ENCODE results near the gene KRTAP10-3.

KRTAP10-3 gene

GRCh38 chr21:44517175-44517899 lies 41.3 kb downstream of the KRTAP10-3 start:
- Mint-ChIP-seq H3K36me3 (no peaks in the 10 kb centered on the region), H3K4me1 (no peaks in the 10 kb centered on the region), H3K27me3 (peaks cover 10% of the 10 kb centered on the region), H3K4me3 (no peak overlapping the region), H3K27ac (no peak overlapping the region), H3K9me3 (no peaks in the 10 kb centered on the region)
- CTCF ChIA-PET, result no interaction called here
- no peak for DNase-seq

GRCh38 chr21:44516828-44517174 lies 41.8 kb downstream of the KRTAP10-3 start:
- no peaks in the 10 kb centered on the region for H3K36me3 Mint-ChIP-seq

GRCh38 chr21:44516342-44516741 lies 42.3 kb downstream of the KRTAP10-3 start:
- CTCF ChIA-PET, result interaction anchor here (1.1 to 7.4 kb wide), 2 partner anchors 227 to 278 kb away, joined by 3 to 65 read pairs; no protein-coding TSS in a partner anchor
- Mint-ChIP-seq H3K4me1 (no peaks in the 10 kb centered on the region), H3K27ac (no peak overlapping the region), H3K36me3 (no peaks in the 10 kb centered on the region), H3K27me3 (peaks cover 15% of the 10 kb centered on the region), H3K9me3 (no peaks in the 10 kb centered on the region), H3K4me3 (no peak overlapping the region)
- no peak for DNase-seq

More at GRCh38 chr21:44516828-44517174, 41.8 kb downstream of the KRTAP10-3 start:
- Mint-ChIP-seq H3K4me3 (no peak overlapping the region), H3K9me3 (no peaks in the 10 kb centered on the region), H3K27me3 (peaks cover 12% of the 10 kb centered on the region), H3K4me1 (no peaks in the 10 kb centered on the region), H3K27ac (no peak overlapping the region)
- no peak for DNase-seq
- CTCF ChIA-PET, result interaction anchor here (7.4 kb wide), 1 partner anchor 278 kb away, joined by 65 read pairs; no protein-coding TSS in a partner anchor

DNA sequence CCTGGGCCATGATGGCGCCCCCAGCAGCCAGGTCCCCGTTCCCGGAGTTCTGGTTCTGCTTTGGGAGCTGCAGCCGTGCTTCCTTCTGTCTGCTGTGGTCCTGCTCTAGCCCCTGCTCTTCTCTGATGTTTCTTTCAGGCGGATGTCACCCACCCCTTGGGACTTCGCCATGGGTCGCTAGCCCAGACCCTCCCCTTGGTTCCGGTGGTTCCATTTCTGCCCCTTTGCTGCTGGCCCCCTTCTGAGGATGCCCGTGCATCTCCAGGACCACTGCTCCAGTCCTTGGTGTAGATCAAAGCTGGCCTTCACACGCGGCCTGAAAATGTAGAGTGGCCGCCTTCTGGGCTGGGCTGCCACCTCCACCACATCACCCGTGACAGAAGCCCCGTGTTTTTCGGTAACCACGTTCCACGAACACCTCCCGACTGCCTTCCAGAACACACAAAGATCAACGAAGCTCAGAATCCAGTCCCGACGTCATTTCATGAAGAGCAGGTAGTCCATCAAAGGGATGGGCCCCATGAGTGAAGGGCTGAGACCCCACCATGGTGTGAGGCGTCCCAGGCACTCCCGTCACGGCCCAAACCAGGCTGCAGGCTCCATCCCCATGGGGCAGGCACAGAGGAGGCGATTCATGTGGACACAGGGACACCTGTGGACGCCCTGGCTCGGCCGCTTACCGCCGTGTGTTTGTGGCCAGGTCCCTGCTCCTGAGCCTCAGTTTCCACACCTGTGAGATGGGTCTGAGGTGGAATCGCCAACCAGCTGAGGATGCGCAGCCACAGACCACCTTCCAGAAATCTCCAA lies 43.0 kb downstream of the KRTAP10-3 start:
- no peak for DNase-seq
- Mint-ChIP-seq H3K27ac (no peak overlapping the region), H3K9me3 (no peaks in the 10 kb centered on the region), H3K27me3 (peaks cover 15% of the 10 kb centered on the region), H3K4me3 (no peak overlapping the region), H3K4me1 (no peaks in the 10 kb centered on the region), H3K36me3 (no peaks in the 10 kb centered on the region)
- CTCF ChIA-PET, result interaction anchor here (1.1 to 7.4 kb wide), 2 partner anchors 228 to 279 kb away, joined by 3 to 65 read pairs; no protein-coding TSS in a partner anchor

- no peaks in the 10 kb centered on the region for H3K9me3 Mint-ChIP-seq
- no peaks in the 10 kb centered on the region for H3K36me3 Mint-ChIP-seq
- no peak for DNase-seq
- H3K27ac Mint-ChIP-seq, result no peak overlapping the region
- H3K27me3 Mint-ChIP-seq, result peaks cover 16% of the 10 kb centered on the region
- CTCF ChIA-PET, result interaction anchor here (7.4 kb wide), 1 partner anchor 280 kb away, joined by 65 read pairs; no protein-coding TSS in a partner anchor
- H3K4me1 Mint-ChIP-seq, result peaks cover 1% of the 10 kb centered on the region
- H3K4me3 Mint-ChIP-seq, result no peak overlapping the region
Measured at GRCh38 chr21:44514746-44515358, 43.7 kb downstream of the KRTAP10-3 start.

GRCh38 chr21:44514218-44514520 lies 44.4 kb downstream of the KRTAP10-3 start:
- H3K36me3 Mint-ChIP-seq, result no peaks in the 10 kb centered on the region
- no peak overlapping the region for H3K27ac Mint-ChIP-seq
- peaks cover 2% of the 10 kb centered on the region for H3K4me1 Mint-ChIP-seq
- CTCF ChIA-PET, result interaction anchor here (4.9 to 7.4 kb wide), 2 partner anchors 228 to 280 kb away, joined by 50 to 65 read pairs; no protein-coding TSS in a partner anchor
- peaks cover 18% of the 10 kb centered on the region for H3K27me3 Mint-ChIP-seq
- DNase-seq, result no peak
- H3K4me3 Mint-ChIP-seq, result no peak overlapping the region
- H3K9me3 Mint-ChIP-seq, result no peaks in the 10 kb centered on the region

DNA sequence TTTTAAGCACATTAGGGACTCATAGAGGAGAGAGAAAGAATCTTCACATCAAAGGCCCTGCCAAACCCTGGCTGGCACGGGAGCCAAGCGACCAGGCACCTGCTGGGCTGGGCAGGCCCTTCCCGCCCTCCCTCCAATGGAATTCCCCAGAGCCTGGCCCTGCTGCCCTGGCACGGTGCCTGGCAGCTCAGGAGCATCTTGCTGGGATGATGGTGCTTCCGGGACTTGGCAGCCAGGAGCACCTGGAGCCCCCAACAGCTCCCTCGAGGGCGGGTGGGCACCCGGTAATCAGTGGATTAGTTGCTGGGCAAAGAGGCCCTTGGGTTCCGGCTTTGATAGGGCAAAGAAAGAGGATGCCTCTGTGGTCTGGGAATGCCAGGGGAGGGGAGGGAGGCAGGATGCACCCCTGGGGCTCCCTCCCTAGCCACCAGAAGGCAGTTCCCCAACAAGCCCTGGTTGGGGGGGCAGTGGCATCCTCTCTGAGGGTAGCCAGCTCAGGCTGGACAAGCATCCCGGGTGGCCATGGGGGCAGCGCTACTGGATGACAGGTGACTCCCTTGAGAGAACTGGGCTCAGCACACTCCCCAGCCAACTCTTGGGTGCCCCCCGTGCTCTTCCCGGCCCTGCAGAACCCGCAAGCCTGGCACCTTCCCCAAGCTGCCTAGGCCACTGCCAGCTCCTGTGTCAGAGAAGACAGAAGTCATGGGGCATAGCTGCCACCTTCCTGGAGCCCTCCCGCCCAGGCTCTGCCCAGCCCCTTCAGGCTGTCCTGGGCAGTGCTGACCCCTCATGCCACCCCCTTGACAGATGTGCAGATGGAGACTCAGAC lies 45.0 kb downstream of the KRTAP10-3 start:
- CTCF ChIA-PET, result interaction anchor here (4.9 to 7.4 kb wide), 2 partner anchors 228 to 281 kb away, joined by 50 to 65 read pairs; no protein-coding TSS in a partner anchor
- Mint-ChIP-seq H3K27ac (no peak overlapping the region), H3K4me1 (peaks cover 2% of the 10 kb centered on the region), H3K36me3 (no peaks in the 10 kb centered on the region), H3K27me3 (peaks cover 16% of the 10 kb centered on the region), H3K9me3 (no peaks in the 10 kb centered on the region), H3K4me3 (no peak overlapping the region)
- DNase-seq, result no peak

DNA sequence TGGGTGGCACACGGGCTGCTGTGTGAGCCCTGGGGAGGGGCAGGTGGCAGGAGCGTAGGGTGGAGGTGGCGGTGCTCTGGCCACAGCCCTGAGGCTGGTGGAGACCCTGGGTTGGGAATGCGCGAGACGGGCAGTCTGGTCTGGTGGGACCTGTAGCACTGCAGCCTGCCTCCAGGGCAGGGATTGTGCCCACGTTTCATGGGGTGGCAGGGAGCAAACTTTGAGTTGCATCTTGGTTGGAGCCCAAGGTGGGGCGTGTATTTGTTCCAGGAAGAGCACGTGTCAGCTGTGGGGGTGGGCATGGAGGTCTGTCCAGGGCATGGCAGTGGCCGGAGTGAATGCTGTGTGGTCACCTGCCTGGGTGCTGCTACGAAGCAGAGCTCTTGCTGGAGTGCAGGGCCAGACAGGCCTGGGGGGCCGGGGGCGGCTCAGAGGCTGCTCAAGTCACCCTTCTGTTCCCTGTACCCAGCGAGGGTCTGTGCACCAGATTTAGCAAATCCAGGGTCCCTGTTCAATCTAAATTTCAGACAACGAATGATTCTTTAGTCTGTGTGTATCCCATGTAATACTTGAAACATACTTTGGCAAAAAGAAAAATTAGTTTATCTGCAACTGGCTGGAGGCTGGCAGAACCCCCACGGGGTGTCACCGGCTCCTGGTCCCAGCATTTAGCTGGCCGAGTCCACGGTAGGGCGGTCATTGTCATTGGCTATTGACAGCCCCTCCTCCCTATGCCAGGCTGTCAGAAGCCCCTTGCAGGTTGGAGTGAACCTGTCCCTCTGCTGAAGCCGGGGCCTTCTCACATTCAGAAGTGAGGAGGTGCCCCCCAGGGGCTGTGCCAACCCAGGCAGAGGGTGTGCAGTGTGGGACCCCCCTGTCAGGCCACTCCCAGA lies 45.9 kb downstream of the KRTAP10-3 start:
- Mint-ChIP-seq H3K4me1 (peaks cover 2% of the 10 kb centered on the region), H3K27me3 (peaks cover 21% of the 10 kb centered on the region), H3K27ac (no peak overlapping the region), H3K36me3 (no peaks in the 10 kb centered on the region), H3K4me3 (no peak overlapping the region), H3K9me3 (no peaks in the 10 kb centered on the region)
- CTCF ChIA-PET, result interaction anchor here (4.9 to 7.4 kb wide), 2 partner anchors 229 to 282 kb away, joined by 50 to 65 read pairs; no protein-coding TSS in a partner anchor
- no peak for DNase-seq

DNA sequence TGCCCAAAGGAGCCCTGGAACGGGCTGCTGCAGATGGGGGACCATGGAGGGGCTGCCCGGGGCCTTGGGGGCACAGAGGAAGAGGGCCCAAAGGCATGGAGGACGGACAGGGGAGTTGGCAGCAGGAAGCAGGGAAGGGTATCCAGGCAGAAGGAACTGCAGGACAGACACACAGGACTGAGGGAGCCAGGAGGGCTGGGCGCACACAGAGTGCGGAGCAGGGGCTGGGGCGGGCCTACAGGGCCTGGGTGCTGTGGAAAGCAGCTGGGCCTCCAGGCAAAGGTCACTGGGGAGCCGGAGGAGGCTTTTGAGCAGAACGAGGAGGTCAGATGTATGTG lies 46.7 kb downstream of the KRTAP10-3 start:
- no peaks in the 10 kb centered on the region for H3K36me3 Mint-ChIP-seq
- CTCF ChIA-PET, result interaction anchor here (2.1 to 7.4 kb wide), 3 partner anchors 230 to 288 kb away, joined by 17 to 65 read pairs (median 50); no protein-coding TSS in a partner anchor
- H3K4me1 Mint-ChIP-seq, result peaks cover 2% of the 10 kb centered on the region
- peaks cover 21% of the 10 kb centered on the region for H3K27me3 Mint-ChIP-seq
- no peak overlapping the region for H3K4me3 Mint-ChIP-seq
- no peak for DNase-seq
- no peaks in the 10 kb centered on the region for H3K9me3 Mint-ChIP-seq
- H3K27ac Mint-ChIP-seq, result no peak overlapping the region

DNA sequence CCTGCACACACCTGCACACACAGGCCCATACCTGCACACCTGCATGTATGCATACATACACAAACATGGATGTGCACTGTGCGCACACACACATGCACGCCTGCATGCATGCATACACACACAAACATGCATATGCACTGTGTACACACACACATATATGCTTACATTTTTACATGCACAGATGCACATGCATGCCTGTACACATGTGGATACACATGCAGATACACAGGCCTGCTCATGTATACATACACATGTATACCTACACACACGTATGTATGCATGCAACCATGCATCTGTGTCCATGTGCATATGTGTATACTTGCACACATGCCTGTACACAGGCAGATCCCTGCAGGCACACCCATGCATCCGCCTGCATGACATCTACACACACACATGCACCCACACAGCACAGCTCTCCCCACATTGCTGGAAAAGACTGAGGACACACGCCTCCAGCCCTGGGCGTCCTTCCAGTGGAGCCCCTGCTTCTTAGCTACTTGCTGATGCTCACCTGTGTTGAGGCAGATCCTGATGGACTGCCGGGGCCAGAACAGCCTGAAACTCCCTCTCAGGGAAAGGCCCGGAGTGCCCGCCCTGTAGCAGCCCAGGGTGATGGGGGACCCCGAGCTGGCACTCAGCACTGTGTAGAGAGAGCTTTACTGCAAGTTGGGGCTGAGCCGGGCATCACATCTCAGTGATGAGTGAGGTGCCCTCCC lies 47.2 kb downstream of the KRTAP10-3 start:
- peaks cover 21% of the 10 kb centered on the region for H3K27me3 Mint-ChIP-seq
- CTCF ChIA-PET, result interaction anchor here (0.6 to 7.4 kb wide), 11 partner anchors 8 to 288 kb away, joined by 3 to 65 read pairs (median 4); no protein-coding TSS in a partner anchor
- no peak overlapping the region for H3K27ac Mint-ChIP-seq
- no peaks in the 10 kb centered on the region for H3K36me3 Mint-ChIP-seq
- H3K4me1 Mint-ChIP-seq, result peaks cover 2% of the 10 kb centered on the region
- peak overlapping the region; percentile 31 for H3K4me3 Mint-ChIP-seq
- no peak for DNase-seq
- H3K9me3 Mint-ChIP-seq, result no peaks in the 10 kb centered on the region

GRCh38 chr21:44510508-44511218 lies 47.9 kb downstream of the KRTAP10-3 start:
- peak overlapping the region; percentile 31 for H3K4me3 Mint-ChIP-seq

GRCh38 chr21:44510109-44510507 lies 48.5 kb downstream of the KRTAP10-3 start:
- no peak overlapping the region for H3K27ac Mint-ChIP-seq
- no peaks in the 10 kb centered on the region for H3K36me3 Mint-ChIP-seq
- CTCF ChIA-PET, result interaction anchor here (0.6 to 7.4 kb wide), 16 partner anchors 9 to 289 kb away, joined by 3 to 65 read pairs (median 4); no protein-coding TSS in a partner anchor
- peaks cover 2% of the 10 kb centered on the region for H3K4me1 Mint-ChIP-seq
- no peak overlapping the region for H3K4me3 Mint-ChIP-seq
- DNase-seq, result no peak
- H3K27me3 Mint-ChIP-seq, result peaks cover 24% of the 10 kb centered on the region
- H3K9me3 Mint-ChIP-seq, result no peaks in the 10 kb centered on the region

More at GRCh38 chr21:44510508-44511218, 47.9 kb downstream of the KRTAP10-3 start:
- Mint-ChIP-seq H3K27me3 (peaks cover 24% of the 10 kb centered on the region), H3K9me3 (no peaks in the 10 kb centered on the region), H3K27ac (no peak overlapping the region), H3K4me1 (peaks cover 2% of the 10 kb centered on the region), H3K36me3 (no peaks in the 10 kb centered on the region)
- DNase-seq, result peak; percentile 85
- CTCF ChIA-PET, result interaction anchor here (0.6 to 7.4 kb wide), 17 partner anchors 9 to 289 kb away, joined by 3 to 65 read pairs (median 4); no protein-coding TSS in a partner anchor
